Activated CD4-positive, alpha-beta T cell treated with anti-CD3 and anti-CD28 coated beads for 24 hours (primary cell): ENCODE results near the gene POTEB3.
"Not testable (repeated sequence)": the region's sequence is repeated elsewhere in the genome, so short reads cannot be mapped to it uniquely, and the experiment has no call there.

ENCODE experiments used
- DNase-seq, 2 donors: peaks; one replicate each; pipeline ENCODE4 v3.0.0-alpha.2; 2020; ENCODE audit warnings: low read depth in 2 of 2

The POTEB3 gene

DNA sequence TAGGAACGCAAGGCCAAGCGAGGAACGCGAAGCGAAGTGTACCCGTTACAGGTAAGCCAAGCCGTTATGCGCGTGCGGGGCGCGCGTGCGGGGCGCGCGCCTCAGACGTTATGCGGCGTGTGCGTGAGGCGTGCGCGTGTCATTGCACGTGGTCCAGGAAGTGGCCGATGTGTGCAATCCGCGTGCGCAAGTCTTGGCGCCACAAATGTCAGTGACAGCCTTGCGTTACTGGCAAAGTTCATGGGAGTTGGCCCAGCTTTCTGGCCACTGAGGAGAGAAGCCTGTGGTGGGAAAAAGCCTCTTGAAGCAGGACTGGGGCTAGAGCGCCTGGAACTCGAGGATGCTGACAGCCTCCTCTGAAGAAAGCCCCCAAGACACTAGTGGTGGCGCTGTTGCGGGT is at the start of gene POTEB3:
Gene POTEB3, minus strand, starts transcription at position 101 of the 400 bp plus-strand sequence. CDS start 488 bp downstream, outside the sequence.
- not testable (repeated sequence) for DNase-seq

- DNase-seq: not testable (repeated sequence)
Observed at GRCh38 chr15:21453683-21454082, 13.4 kb upstream of the POTEB3 start.

DNA sequence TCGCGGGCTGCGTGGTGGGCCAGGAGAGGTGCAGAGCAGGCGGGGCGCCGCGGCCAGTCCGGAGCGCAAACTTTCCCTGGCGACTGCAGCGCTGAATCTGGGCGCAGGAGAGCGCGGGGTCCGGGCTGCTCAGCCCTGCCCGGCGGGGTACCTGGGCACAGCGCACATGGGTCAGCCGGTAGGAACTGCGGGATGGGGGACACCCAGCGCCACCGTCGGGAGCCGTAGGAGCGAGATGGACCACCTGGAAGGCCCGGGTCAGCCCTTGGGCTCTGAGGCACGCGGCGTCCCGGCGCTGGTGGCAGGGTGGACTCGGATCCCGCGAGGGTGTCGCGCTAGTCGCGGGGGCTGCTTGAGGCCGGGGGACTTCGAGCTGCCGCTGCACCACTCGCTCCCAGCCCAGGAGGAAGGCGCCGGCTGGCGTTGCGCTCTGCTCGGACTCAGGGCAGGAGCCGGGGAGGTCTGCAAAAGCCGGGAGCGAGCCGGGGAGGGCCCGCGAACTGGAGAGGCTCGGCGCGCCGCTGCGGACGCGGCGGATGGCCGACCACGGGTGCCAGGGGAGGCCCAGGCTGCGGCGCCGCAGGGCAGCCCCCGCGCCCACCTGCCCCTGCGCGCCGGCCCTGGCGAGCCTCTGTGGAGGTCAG is 11.7 kb upstream of the POTEB3 start:
- not testable (repeated sequence) for DNase-seq

GRCh38 chr15:21451487-21451886 is 11.2 kb upstream of the POTEB3 start:
- DNase-seq: not testable (repeated sequence)

DNA sequence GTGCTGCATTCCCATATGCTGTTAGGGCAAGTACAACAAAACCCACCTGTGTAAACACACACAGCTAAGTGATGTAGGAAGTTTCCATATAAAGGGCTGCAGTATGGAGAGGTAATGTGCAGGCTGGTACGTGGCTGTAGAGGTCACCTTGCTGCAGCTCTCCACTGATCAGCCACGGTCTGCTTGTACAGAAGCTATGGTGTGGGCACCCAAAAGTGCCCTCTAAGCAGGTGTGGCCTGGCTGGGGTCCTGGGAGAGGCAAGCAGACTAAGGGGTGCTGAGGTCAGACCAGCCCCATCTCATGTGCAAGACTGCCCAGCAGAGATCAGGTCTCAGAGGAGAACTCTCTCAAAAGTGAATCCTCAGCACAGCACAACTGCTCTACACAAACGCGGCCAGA is 32.9 kb downstream of the POTEB3 start:
- not testable (repeated sequence) for DNase-seq

DNA sequence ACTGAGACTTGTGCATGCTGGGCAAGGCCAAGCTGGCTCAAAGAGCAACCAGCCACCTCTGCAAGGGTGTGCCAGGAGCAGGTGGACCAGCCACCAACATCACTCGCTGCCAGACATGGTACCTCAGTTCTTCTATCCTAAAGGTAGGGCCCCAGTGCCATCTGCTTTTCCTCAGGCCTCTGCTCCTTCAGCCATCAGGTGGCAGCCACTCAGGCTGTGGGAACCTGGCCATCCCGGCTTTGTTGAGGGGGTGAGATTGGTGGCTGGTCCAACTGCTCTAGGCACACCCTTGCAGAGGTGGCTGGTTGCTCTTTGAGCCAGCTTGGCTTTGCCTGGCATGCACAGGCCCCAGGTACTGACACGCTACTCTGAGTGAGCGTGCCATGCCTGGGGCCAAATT is 38.8 kb downstream of the POTEB3 start:
- not testable (repeated sequence) for DNase-seq

DNA sequence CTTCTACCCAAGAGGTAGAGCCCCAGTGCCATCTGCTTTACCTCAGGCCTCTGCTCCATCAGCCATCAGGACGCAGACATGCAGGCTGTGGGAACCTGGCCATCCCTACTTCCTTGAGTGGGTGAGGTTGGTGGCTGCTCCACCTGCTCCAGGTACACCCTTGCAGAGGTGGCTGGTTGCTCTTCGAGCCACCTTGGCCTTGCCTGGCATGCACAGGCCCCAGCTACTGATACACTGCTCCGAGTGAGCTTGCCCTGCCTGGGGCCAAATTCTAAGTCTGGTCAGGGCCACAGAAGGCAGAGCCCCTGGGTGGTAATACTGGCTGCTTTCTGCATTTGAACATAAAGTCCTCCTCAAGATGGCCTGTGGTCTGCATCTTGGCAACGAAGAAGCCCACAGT is 41.2 kb downstream of the POTEB3 start:
- DNase-seq: not testable (repeated sequence)

- DNase-seq: not testable (repeated sequence)
Observed at GRCh38 chr15:21398511-21398910, 41.8 kb downstream of the POTEB3 start.

DNA sequence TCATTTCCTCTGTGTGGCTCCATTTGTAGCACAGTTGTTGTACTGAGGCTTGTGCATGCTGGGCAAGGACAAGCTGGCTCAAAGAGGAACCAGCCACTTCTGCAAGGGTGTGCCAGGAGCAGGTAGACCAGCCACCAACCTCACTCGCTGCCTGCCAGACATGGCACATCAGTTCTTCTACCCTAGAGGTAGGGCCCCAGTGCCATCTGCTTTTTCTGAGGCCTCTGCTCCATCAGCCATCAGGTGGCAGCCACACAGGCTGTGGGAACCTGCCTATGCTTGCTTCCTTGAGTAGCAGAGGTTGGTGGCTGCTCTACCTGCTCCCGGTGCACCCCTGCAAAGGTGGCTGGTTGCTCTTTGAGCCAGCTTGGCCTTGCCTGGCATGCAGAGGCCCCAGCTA is 42.6 kb downstream of the POTEB3 start:
- not testable (repeated sequence) for DNase-seq

- not testable (repeated sequence) for DNase-seq
Observed at GRCh38 chr15:21397186-21397585, 43.1 kb downstream of the POTEB3 start.

DNA sequence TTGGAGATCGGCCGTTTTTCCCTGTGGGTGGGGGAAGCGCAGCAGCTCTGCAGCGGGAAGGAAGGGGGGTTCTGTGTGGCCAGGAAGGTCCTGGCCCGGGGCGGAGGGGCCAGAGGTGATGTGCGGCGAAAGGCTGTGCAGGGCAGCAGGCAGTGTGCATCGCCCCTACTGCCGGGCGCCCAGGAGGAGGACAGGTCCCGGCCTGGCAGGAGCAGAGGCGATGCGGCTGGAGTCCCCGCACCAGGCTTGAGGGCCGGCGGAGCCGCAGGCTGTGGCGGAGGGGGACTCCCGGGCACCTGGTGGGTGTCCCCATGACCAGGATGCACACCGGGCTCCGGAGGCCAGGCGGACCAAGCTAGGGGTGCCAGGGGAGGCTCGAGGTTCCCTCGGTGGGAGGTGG is 54.3 kb downstream of the POTEB3 start:
- DNase-seq: not testable (repeated sequence)

GRCh38 chr15:21383866-21384485 is 56.3 kb downstream of the POTEB3 start:
- not testable (repeated sequence) for DNase-seq

DNA sequence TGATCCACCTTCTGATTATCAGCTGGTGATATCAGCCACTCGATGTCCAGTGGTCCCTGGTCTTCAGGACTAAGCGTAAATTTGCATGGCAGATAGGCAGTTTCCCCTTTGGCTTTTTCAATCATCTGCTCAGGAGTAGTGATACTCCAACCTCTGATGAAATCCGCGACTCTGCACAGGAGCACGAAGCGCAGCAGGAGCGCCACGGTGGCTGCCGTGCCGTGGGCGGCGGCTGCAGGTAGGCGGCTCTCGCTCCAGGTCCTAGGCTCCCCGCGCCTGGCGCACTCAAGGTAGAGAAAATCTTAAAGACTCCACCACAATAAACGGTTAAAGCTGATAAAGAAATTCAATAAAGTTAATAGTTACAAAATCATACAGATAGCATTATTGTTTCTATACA is 66.6 kb downstream of the POTEB3 start:
- not testable (repeated sequence) for DNase-seq

DNA sequence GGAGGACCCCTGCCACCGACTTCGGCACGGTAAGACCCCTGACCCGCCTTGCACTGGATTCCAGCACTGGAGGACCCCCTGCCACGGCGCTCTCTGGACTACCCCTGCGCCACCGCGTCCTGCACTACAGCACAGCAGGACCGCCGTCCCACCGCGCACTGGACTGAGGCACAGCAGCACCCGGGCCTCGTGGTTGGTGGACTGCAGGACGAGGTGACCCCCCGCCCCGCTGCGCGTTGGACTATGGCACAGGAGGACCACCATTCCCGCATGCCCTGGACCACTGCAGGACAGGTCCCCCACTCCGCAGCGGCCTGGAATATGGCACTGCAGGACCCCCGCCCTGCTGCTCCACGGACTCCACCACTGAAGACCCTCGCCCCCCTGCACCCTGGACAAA is 71.1 kb downstream of the POTEB3 start:
- DNase-seq: not testable (repeated sequence)

DNA sequence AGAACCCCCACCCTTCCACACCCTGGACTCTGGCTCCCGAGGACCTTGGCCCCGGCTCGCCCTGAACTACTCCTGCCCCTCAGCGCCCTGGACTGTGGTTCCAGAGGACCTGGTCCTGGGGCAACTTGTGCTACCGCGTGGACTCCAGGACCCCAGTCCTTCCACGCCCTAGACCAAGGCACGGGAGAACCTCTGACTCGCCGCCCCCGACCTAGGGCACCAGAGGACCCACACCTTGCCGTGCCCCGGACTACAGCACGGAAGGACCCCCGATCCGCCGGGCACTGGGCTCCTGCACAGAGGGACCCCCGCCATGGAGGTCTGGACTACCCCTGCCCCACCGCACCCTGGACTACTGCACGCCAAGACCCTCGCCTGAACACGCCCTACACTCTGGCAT is 71.7 kb downstream of the POTEB3 start:
- not testable (repeated sequence) for DNase-seq
